Left ventricle myocardium inferior (tissue), 1 donor: ENCODE data around the gene G0S2. TPM values are rescaled to one million over a fixed set of nuclear protein-coding genes. Genes with fewer than 3 reads are reported as not detected.

Experiments used
- DNase-seq: peaks from one replicate; pipeline ENCODE4 v3.0.0-alpha.2; 2020
- H3K27ac ChIP-seq: fragments of 200-600 bp; replicated peaks from 2 replicates; pipeline ENCODE4 v1.8.0; 2021
- H3K27me3 ChIP-seq: fragments of 200-600 bp; 2 replicates; pipeline ENCODE4 v1.8.0; 2021; ENCODE audit warnings: low read depth
- H3K36me3 ChIP-seq: fragments of 200-600 bp; 2 replicates; pipeline ENCODE4 v1.8.0; 2021
- H3K4me1 ChIP-seq: fragments of 200-600 bp; 2 replicates; pipeline ENCODE4 v1.8.0; 2021
- H3K4me3 ChIP-seq: fragments of 200-600 bp; 2 replicates; pipeline ENCODE4 v1.8.0; 2021; ENCODE audit warnings: mild to moderate bottlenecking, moderate library complexity
- H3K9me3 ChIP-seq: fragments of 200-600 bp; replicated peaks from 2 replicates; pipeline ENCODE4 v1.8.0; 2021
- intact Hi-C: fragments of 100-400 bp; cut with micrococcal nuclease; formaldehyde crosslinking; loops from one replicate; pipeline ENCODE4 v1.11.0; 2022
- total RNA-seq: library from RNA; stranded (reverse); fragmentation: NEBNext Ultra II Directional; extraction: Animal tissue kit (Norgen Biotek cat#: 25700); gene quantifications from one replicate; pipeline ENCODE4 v1.2.1, GENCODE V29; 2021
- TF ChIP-seq, protein P1 (sequence below): fragments of 200-600 bp; IDR thresholded peaks from 2 replicates; pipeline ENCODE4 v1.8.0; 2021; ENCODE audit warnings: antibody characterized with exemption, mild to moderate bottlenecking, borderline replicate concordance
- donor health status: DM: no; HTN: yes; CAD: no; lungs with severe emphysema.

The G0S2 gene
- total RNA-seq, 1 donor from 2014 or later, result 307 TPM

DNA sequence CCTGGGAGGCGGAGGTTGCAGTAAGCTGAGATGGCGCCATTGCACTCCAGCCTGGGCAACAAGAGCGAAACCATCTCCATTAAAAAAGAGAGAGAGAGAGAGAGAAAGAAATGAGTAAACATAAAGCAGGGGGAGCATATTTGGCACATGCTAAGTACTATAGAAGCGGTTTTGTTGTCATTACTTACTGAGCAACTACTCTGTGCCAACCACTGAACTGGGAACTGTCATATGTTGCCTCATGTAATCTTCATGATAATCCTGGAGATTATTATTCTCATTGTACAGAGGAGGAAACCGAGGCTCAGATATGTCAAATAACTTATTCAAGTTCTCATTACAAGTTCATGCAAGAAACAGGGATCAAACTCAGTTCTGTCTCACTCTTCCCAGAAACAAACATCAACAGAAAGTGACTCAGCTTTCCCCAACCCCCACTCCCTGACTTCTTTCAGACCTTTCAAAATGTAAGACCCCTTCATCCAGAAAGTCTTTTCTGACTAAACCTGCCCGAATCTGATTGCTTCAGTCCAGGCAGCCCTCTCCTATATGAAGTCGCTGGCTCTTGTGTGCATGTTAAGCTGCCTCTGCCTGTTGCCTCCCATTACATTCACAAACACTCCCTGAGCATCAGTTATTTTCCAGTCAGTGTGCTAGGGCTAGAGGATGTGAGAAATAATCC is 46.5 kb upstream of the G0S2 start:
- Histone ChIP-seq H3K27me3 (no peaks in the 10 kb centered on the region), H3K4me1 (peaks cover 63% of the 10 kb centered on the region), H3K27ac (no peak overlapping the region), H3K9me3 (no peaks in the 10 kb centered on the region), H3K36me3 (no peaks in the 10 kb centered on the region), H3K4me3 (no peak overlapping the region)
- intact Hi-C loops, result loop anchor here (5.0 kb wide), 1 partner anchor 41 kb away; no protein-coding TSS in a partner anchor
- DNase-seq, result no peak
- TF ChIP-seq, protein P1, sequence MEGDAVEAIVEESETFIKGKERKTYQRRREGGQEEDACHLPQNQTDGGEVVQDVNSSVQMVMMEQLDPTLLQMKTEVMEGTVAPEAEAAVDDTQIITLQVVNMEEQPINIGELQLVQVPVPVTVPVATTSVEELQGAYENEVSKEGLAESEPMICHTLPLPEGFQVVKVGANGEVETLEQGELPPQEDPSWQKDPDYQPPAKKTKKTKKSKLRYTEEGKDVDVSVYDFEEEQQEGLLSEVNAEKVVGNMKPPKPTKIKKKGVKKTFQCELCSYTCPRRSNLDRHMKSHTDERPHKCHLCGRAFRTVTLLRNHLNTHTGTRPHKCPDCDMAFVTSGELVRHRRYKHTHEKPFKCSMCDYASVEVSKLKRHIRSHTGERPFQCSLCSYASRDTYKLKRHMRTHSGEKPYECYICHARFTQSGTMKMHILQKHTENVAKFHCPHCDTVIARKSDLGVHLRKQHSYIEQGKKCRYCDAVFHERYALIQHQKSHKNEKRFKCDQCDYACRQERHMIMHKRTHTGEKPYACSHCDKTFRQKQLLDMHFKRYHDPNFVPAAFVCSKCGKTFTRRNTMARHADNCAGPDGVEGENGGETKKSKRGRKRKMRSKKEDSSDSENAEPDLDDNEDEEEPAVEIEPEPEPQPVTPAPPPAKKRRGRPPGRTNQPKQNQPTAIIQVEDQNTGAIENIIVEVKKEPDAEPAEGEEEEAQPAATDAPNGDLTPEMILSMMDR, result no peak

DNA sequence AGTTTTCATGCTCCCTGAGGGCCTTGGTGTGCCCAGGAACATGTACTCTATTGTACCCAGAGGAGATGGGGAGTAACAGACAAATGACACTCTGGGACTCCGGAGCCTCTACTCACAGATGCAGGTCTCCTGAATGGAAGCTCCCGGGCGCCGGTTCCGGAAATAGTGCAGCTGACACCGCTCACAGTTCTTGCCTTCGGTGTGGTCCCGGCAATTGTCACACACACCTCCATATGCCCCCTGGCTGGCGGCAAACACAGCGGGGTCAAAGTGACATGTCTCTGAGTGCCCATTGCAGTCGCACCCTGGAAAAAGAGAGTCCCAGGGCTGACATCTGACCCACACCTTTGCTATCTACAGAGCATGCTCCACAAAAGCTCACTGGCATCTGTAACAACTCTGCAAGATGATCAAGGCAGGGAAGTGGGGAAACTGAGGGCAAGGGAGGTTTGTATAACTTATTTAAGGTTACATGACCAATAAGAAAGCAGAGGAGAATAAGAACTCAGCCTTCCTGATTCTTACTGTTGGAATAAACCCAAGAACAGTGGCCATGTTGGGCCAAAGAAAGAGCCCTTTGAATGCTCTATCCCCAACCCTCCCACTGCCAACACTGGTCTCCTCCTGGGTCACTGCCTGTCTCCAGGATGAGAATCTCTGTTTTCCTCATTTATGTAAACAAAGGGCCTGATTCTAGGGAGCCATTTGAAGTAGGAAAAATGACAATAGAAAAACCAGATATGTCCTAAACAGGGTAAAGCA is 45.4 kb upstream of the G0S2 start:
- H3K4me1 ChIP-seq, result peaks cover 62% of the 10 kb centered on the region
- H3K4me3 ChIP-seq, result no peak overlapping the region
- DNase-seq, result no peak
- intact Hi-C loops, result loop anchor here (5.0 kb wide), 1 partner anchor 43 kb away; no protein-coding TSS in a partner anchor
- peak overlapping the region; percentile 20 for H3K27ac ChIP-seq
- no peaks in the 10 kb centered on the region for H3K27me3 ChIP-seq
- no peaks in the 10 kb centered on the region for H3K9me3 ChIP-seq
- TF ChIP-seq, protein P1, result no peak
- no peaks in the 10 kb centered on the region for H3K36me3 ChIP-seq

DNA sequence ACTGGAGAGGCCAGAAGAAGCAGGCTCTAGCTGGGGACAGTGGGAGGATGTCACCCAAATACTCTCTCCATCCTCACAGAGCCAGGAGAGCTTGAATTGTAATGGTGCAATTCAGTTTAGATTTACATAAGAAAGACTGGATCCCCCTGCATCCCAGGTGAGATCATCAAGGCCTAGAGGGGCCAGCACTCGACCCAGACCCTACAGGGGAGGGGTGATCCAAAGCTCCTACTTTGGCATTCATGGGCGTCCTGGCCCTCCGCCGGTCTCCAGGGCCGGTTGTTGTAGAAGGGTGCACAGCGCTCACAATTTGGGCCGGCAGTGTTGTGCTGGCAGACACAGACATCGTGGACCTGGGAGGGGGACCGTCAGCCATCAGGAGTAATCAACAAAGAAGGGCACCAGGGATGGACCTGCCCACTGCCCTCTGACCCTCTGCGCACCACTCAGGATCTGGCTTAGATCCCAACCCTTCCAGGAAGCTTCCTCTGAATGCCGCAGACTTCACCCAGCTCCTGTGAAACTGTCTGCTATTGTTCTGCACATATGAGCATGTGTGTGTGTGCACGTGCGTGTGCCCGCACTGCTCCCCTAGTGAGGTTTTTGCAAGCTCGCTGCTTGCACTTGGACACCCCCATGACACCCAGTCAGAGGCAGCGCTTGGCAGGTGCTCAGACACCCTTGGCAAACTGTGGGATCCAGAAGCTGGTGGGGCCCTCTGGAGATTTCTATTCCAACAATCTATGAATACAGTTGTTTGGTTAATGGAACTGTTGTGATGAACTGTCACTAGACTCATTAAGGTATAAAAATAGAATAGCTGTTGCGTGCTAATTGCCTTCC is 44.6 kb upstream of the G0S2 start:
- Histone ChIP-seq H3K4me3 (no peak overlapping the region), H3K36me3 (no peaks in the 10 kb centered on the region), H3K9me3 (no peaks in the 10 kb centered on the region), H3K4me1 (peaks cover 54% of the 10 kb centered on the region), H3K27me3 (no peaks in the 10 kb centered on the region), H3K27ac (peak overlapping the region; percentile 20)
- DNase-seq, result no peak
- TF ChIP-seq, protein P1, result no peak
- intact Hi-C loops, result no loop called here

DNA sequence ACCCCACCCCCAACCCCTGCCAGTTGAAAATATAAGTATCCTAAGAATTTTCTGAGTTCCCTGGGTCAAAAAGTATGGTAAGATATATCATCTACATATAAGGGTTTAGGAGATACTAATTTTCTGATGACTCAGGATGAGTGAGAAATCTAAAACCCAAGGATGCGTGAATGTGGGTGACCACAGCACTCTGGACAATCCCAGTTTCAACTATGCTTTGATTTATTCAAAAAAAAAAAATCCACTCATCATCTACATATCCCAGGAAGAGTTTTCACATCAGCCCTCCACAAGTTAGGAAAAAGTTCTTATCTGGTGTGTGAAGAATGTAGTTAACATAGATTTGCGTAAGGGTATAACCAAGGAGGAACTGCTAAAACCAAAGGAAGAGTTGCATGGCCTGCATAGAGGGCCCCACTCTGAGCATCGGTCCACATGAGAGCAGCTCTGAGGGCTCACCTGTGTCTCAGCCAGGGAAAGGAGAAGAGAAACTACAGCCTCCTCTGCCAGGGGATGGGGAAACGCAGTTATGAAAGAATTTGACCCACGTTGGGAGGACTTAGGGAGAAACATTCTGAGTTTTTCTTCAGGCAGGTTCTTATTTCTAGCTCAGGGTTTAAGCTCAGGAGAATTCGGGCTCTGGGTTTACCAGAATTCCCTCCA is 41.7 kb upstream of the G0S2 start:
- H3K9me3 ChIP-seq, result no peaks in the 10 kb centered on the region
- no peak overlapping the region for H3K4me3 ChIP-seq
- no peak overlapping the region for H3K27ac ChIP-seq
- no peaks in the 10 kb centered on the region for H3K36me3 ChIP-seq
- peaks cover 37% of the 10 kb centered on the region for H3K4me1 ChIP-seq
- no peaks in the 10 kb centered on the region for H3K27me3 ChIP-seq
- TF ChIP-seq, protein P1, result no peak
- intact Hi-C loops, result no loop called here
- DNase-seq, result no peak
